ENCODE data around the gene FCER1G.
A peak's percentile ranks its signal among the peaks of the same experiment; 100 is the strongest.
"Not testable (repeated sequence)": the region's sequence is repeated elsewhere in the genome, so short reads cannot be mapped to it uniquely, and the experiment has no call there.

Gene FCER1G

GRCh38 chr1:161233102-161233501 is 18.0 kb downstream of the FCER1G start:
- no peak for DNase-seq (ENCODE audit: low spot score)

GRCh38 chr1:161235957-161236775 is 21.1 kb downstream of the FCER1G start:
- DNase-seq (ENCODE audit: low spot score): no peak

- DNase-seq (ENCODE audit: low spot score): no peak
Measured at GRCh38 chr1:161238039-161238473, 23.0 kb downstream of the FCER1G start, which contains the start of gene NR1I3. Gene NR1I3 (minus strand): TSS chr1:161238203. CDS start chr1:161236565, 1,638 bp downstream.

GRCh38 chr1:161241682-161242081 is 26.6 kb downstream of the FCER1G start:
- DNase-seq (ENCODE audit: low spot score): no peak

- no peak for DNase-seq (ENCODE audit: low spot score)
Measured at GRCh38 chr1:161242313-161242712, 27.2 kb downstream of the FCER1G start.

GRCh38 chr1:161244888-161245287 is 29.8 kb downstream of the FCER1G start:
- DNase-seq (ENCODE audit: low spot score): no peak

GRCh38 chr1:161250100-161250499 is 35.0 kb downstream of the FCER1G start:
- DNase-seq (ENCODE audit: low spot score): not testable (repeated sequence)

GRCh38 chr1:161250829-161251228 is 35.7 kb downstream of the FCER1G start:
- DNase-seq (ENCODE audit: low spot score): no peak

- no peak for DNase-seq (ENCODE audit: low spot score)
Measured at GRCh38 chr1:161251579-161251978, 36.5 kb downstream of the FCER1G start.

GRCh38 chr1:161255302-161255701 is 40.2 kb downstream of the FCER1G start:
- DNase-seq (ENCODE audit: low spot score): not testable (repeated sequence)

GRCh38 chr1:161255955-161256520 is 40.9 kb downstream of the FCER1G start:
- not testable (repeated sequence) for DNase-seq (ENCODE audit: low spot score)

GRCh38 chr1:161257109-161257508 is 42.0 kb downstream of the FCER1G start:
- DNase-seq (ENCODE audit: low spot score): not testable (repeated sequence)

GRCh38 chr1:161258439-161259344 is 43.6 kb downstream of the FCER1G start, which contains the start of gene PCP4L1:
Gene PCP4L1 (plus strand): TSS chr1:161258745. CDS start chr1:161258975, 230 bp downstream.
- peak; percentile 72 for DNase-seq (ENCODE audit: low spot score)

GRCh38 chr1:161259345-161259702 is 44.2 kb downstream of the FCER1G start:
- DNase-seq (ENCODE audit: low spot score): no peak

GRCh38 chr1:161259765-161260164 is 44.7 kb downstream of the FCER1G start:
- no peak for DNase-seq (ENCODE audit: low spot score)

- DNase-seq (ENCODE audit: low spot score): no peak
Measured at GRCh38 chr1:161260376-161261260, 45.5 kb downstream of the FCER1G start.

- DNase-seq (ENCODE audit: low spot score): no peak
Measured at GRCh38 chr1:161261261-161262235, 46.5 kb downstream of the FCER1G start.

GRCh38 chr1:161265305-161265704 is 50.2 kb downstream of the FCER1G start:
- no peak for DNase-seq (ENCODE audit: low spot score)

GRCh38 chr1:161266202-161266601 is 51.1 kb downstream of the FCER1G start:
- peak; percentile 31 for DNase-seq (ENCODE audit: low spot score)

- DNase-seq (ENCODE audit: low spot score): no peak
Measured at GRCh38 chr1:161266836-161267235, 51.7 kb downstream of the FCER1G start.

All from AG08396 (cell line).